Raji (cell line): ENCODE measurements around the gene PGLYRP3.

Experiments
- POLR2A ChIP-seq: IDR thresholded peaks from 2 replicates; pipeline ENCODE4 v1.6.1; 2011; ENCODE audit warnings: low read depth, low read length, control low read depth; ENCODE audit not compliant: insufficient read depth

PGLYRP3 gene

DNA sequence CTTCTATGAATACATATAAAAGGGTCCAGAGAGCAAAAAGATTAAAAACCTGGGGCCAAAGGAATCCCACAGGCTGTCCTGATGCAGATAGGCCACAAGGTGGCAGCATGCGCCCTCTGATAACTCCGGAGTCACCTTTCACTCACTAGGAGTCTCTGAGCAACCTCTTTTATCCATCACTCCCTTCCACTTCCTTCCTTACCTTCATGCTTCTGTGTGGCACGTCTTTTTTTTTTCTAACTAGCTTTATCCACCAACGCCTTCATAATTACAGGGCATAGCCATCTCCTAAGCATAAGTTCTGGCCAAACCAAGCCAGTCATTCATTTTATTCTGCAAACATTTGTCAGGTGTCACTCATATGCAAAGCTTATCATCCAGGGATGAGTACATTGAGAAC lies 39.8 kb upstream of the PGLYRP3 start:
- TF ChIP-seq POLR2A, result no peak

GRCh38 chr1:153350321-153350957 lies 37.7 kb upstream of the PGLYRP3 start:
- no peak for TF ChIP-seq POLR2A

GRCh38 chr1:153349363-153350320 lies 36.9 kb upstream of the PGLYRP3 start:
- no peak for TF ChIP-seq POLR2A

DNA sequence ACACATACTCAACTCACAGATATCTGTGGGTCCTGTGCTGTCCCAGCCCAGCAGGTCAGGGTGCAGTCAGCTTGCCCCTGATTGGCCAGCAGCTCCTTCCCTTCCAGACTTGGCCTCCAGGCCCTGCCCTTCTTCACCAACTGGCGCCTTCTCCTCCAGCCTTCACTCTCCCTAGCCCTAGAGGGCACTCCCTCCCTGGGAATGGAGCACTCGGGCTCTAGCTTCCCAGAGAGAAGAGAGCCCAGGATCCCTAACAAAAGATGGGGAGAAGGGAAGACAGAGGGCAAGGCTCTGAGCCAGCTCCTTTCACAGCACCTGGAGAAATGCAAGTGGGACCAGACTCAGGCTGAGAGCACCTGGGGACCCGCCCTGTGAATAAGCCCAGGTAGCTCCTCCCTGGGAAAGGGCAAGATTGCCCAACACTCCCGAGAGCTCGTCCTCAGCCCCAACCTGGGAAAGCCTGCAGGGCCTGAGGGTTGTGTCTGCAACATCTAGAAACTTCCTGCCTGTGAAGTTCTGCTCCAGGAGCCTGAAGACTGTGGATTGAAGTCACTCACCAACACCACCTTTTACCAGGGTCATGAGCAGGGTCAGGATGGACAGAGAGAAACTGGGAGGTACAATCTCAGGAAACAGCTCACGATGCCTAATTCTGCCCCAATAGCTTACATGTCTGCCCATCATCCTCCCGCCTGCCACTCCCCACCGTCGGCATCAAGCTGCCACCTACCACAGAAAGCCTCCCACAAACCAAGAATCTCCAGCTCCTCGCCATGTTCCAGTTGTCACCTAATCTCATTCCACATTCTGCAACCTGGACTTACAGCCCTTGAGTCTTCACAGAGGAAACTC lies 36.0 kb upstream of the PGLYRP3 start, which contains the start of gene PGLYRP4:
Gene PGLYRP4 (minus strand): TSS at position 331 of the 852 bp plus-strand sequence. CDS start 909 bp downstream, outside the sequence.
- no peak for TF ChIP-seq POLR2A

GRCh38 chr1:153347856-153348255 lies 35.1 kb upstream of the PGLYRP3 start:
- TF ChIP-seq POLR2A, result no peak

DNA sequence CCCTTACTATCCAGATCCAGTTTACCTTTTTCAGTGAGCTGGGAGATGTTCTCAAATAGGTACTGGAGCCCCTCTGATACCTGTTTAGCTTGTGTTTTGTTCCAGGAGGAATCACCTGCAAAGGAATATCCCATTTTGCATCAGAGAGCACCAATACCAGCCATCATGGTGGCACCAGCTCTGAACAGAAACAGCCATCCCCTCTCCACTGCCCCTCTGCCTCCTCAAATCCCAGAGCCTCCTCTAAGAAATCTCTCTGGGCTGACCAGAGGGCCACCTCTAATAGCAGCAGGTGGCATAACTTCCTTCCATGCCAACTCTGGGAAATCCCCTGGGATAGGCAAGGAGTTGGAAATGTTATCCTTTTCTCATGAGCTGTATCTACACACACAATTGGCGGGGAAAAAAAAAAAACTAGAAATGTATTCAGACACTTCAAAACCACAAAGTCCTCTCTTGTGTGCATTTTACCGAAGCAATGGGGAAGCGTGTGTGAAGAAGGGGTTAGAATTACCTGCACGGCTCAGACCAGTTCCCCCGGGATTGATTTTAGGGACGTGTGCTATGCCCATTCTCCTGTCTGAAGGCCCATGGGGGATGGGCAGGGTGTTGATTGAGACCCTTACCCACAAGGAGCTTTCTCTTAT lies 33.4 kb upstream of the PGLYRP3 start:
- no peak for TF ChIP-seq POLR2A

- no peak for TF ChIP-seq POLR2A
These were observed 32.7 kb upstream of the PGLYRP3 start for GRCh38 chr1:153345187-153346076.

GRCh38 chr1:153344718-153345025 lies 31.9 kb upstream of the PGLYRP3 start:
- TF ChIP-seq POLR2A, result no peak

- no peak for TF ChIP-seq POLR2A
These were observed 31.3 kb upstream of the PGLYRP3 start for GRCh38 chr1:153343811-153344717.

- TF ChIP-seq POLR2A, result no peak
These were observed 30.4 kb upstream of the PGLYRP3 start for GRCh38 chr1:153343040-153343681.

DNA sequence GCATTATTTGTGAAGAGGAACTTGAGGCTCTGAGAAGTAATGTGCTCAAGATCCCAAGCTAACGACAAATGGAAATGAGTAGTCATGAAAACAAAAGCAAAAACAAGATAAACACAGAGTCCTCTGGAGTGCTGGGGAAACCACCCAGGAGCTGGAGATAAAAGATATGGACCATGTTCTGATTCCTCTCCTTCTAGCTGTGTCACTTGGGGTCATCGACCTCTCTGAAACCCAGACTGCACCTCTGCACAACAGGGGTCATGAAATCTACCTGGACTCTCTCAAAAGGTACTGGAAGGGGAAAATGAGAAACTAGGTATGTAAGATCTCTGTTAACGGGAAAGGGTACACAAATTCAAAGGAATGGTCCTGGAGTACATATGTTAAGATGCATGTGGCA lies 29.4 kb upstream of the PGLYRP3 start:
- no peak for TF ChIP-seq POLR2A

GRCh38 chr1:153341431-153341934 lies 28.7 kb upstream of the PGLYRP3 start:
- no peak for TF ChIP-seq POLR2A
